T-helper 2 cell treated with Interferon-gamma antibody and Interleukin-4, amounts not matched to agents 100 ng/mL and 5 ng/mL, for 36 hours (primary cell): ENCODE measurements around the gene FNDC3B. TPM values are rescaled to one million over a fixed set of nuclear protein-coding genes. Genes with fewer than 3 reads are reported as not detected.

Experiments used
- intact Hi-C: fragments of 100-400 bp; cut with micrococcal nuclease; formaldehyde crosslinking; loops from one replicate; pipeline ENCODE4 v1.15.1; 2023
- total RNA-seq: library from RNA; stranded (reverse); gene quantifications from 2 replicates; pipeline ENCODE4 v1.2.3, GENCODE V29; 2022

FNDC3B gene
- total RNA-seq, 1 donor from 2014 or later: 16.6 TPM

GRCh38 chr3:172411478-172411947, 372.1 kb downstream of the FNDC3B start:
- intact Hi-C loops: no loop called here

- intact Hi-C loops: no loop called here
These were observed 375.9 kb downstream of the FNDC3B start for GRCh38 chr3:172415323-172415722.

GRCh38 chr3:172437713-172438112, 398.3 kb downstream of the FNDC3B start:
- intact Hi-C loops: no loop called here

GRCh38 chr3:172438186-172438585, 398.8 kb downstream of the FNDC3B start:
- intact Hi-C loops: no loop called here

GRCh38 chr3:172441581-172441980, 402.2 kb downstream of the FNDC3B start:
- intact Hi-C loops: no loop called here

- intact Hi-C loops: no loop called here
These were observed 403.2 kb downstream of the FNDC3B start for GRCh38 chr3:172442606-172443005.

GRCh38 chr3:172444821-172445220, 405.4 kb downstream of the FNDC3B start:
- intact Hi-C loops: no loop called here

- intact Hi-C loops: no loop called here
These were observed 406.8 kb downstream of the FNDC3B start for GRCh38 chr3:172446198-172446597.

- intact Hi-C loops: no loop called here
These were observed 408.5 kb downstream of the FNDC3B start, which contains the start of gene GHSR for GRCh38 chr3:172447611-172448579. TSS of gene GHSR (minus strand) at chr3:172448456. CDS start at chr3:172448413, 43 bp downstream.

- intact Hi-C loops: no loop called here
These were observed 409.5 kb downstream of the FNDC3B start for GRCh38 chr3:172448661-172449465.

- intact Hi-C loops: no loop called here
These were observed 410.2 kb downstream of the FNDC3B start for GRCh38 chr3:172449466-172450149.

Other genes starting within 250 kb of the FNDC3B start
- gene PLD1, start 229.1 kb upstream of the FNDC3B start, total RNA-seq: 0.55 and 1.2 TPM in 2 replicates
- not detected in 2 replicates for gene TMEM212, start 196.2 kb upstream of the FNDC3B start, total RNA-seq